ENCODE results near the gene EXTL2. TPM values are rescaled to one million over a fixed set of nuclear protein-coding genes. Genes with fewer than 3 reads are reported as not detected.
"Not testable (repeated sequence)": the region's sequence is repeated elsewhere in the genome, so short reads cannot be mapped to it uniquely, and the experiment has no call there.

Gene EXTL2
- total RNA-seq, 1 donor: 2.4 TPM

DNA sequence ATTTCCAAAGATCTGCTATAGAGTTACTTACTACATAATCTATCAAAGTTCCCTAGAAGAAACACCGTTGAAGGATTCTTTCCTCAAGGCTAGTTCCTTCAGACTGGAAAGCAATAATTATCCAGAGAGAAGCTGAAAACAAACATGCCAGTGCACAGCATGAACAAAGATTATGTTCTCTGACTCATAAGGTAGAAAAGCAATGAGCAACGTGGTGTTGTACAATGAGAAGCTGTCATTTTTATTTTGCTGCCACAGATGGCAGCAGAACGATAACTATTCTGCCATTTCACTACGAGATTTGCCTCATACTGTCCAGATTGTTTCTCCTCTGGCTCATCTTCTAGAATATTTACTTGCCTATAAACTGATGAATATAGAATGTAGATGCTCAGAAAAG, 10.7 kb downstream of the EXTL2 start:
- H3K4me3 ChIP-seq (ENCODE audit: low read length): no peak overlapping the region
- no peaks in the 10 kb centered on the region for H3K9me3 ChIP-seq (ENCODE audit: low read depth, low read length)
- no peaks in the 10 kb centered on the region for H3K27me3 ChIP-seq (ENCODE audit: insufficient read depth, low read length)
- peaks cover 8% of the 10 kb centered on the region for H3K4me1 ChIP-seq (ENCODE audit: insufficient read depth, low read length)

DNA sequence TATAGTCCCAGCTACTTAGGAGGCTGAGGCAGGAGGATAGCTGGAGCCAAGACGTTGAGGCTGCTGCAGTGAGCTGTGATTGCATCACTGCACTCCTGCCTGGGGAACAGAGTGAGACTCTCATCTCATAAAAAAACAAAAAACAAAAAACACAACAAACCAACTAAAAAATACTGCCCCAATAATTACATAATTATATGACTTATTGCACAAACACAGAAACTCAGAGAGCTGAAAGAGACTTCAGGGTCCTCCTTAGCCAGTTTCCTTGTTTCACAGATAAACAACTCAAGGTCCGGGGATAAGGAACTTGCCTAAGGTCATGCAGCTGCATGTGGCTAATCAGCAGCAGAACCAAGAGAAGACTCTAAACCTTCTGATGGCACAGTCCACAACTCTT, 11.9 kb downstream of the EXTL2 start:
- peaks cover 8% of the 10 kb centered on the region for H3K4me1 ChIP-seq (ENCODE audit: insufficient read depth, low read length)
- H3K27me3 ChIP-seq (ENCODE audit: insufficient read depth, low read length): no peaks in the 10 kb centered on the region
- no peak overlapping the region for H3K4me3 ChIP-seq (ENCODE audit: low read length)
- H3K9me3 ChIP-seq (ENCODE audit: low read depth, low read length): no peaks in the 10 kb centered on the region

- H3K27me3 ChIP-seq (ENCODE audit: insufficient read depth, low read length): no peaks in the 10 kb centered on the region
- no peaks in the 10 kb centered on the region for H3K9me3 ChIP-seq (ENCODE audit: low read depth, low read length)
- H3K4me1 ChIP-seq (ENCODE audit: insufficient read depth, low read length): peaks cover 8% of the 10 kb centered on the region
- no peak overlapping the region for H3K4me3 ChIP-seq (ENCODE audit: low read length)
Observed at GRCh38 chr1:100881687-100882086, 13.0 kb downstream of the EXTL2 start.

DNA sequence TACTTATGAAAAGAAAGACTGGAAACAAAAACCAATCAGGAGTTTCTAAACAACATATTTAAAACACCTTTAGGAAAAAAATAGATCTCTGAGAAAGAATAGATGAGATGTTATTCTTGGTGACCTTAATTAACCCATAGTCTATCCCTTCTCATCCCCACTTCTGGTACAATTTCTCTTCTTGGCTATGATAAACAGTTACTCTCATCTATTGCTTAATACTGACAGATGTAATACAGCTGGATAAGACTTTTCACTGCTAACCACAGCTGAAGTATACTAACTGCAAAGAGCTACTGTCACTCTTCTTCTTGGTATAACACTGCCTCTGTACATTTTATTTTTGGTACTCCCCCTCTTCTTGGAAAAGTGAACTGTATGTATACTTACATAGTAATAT, 15.2 kb downstream of the EXTL2 start:
- Histone ChIP-seq H3K9me3 (ENCODE audit: low read depth, low read length) (no peaks in the 10 kb centered on the region), H3K27me3 (ENCODE audit: insufficient read depth, low read length) (no peaks in the 10 kb centered on the region), H3K4me1 (ENCODE audit: insufficient read depth, low read length) (peaks cover 8% of the 10 kb centered on the region), H3K4me3 (ENCODE audit: low read length) (no peak overlapping the region)

DNA sequence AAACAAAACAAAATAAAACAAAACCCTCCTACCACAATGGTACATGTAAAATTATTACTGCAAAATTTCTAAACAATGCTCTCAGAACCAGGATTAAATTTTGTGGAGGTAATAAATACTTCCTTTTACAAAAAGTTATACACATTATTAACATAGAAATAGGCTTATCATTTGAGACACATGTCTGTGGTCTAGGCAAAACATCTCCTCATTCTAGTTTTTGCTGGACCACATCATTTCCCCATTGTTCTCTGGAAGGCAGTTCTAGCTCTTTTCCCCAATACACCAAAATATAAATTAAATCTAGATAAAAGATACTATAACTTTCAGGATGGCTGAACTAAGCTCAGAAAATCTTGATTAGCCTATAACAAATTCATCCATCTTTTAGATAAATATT, 18.4 kb downstream of the EXTL2 start:
- Histone ChIP-seq H3K4me1 (ENCODE audit: insufficient read depth, low read length) (no peaks in the 10 kb centered on the region), H3K27me3 (ENCODE audit: insufficient read depth, low read length) (no peaks in the 10 kb centered on the region), H3K9me3 (ENCODE audit: low read depth, low read length) (no peaks in the 10 kb centered on the region), H3K4me3 (ENCODE audit: low read length) (no peak overlapping the region)

- Histone ChIP-seq H3K4me1 (ENCODE audit: insufficient read depth, low read length) (no peaks in the 10 kb centered on the region), H3K9me3 (ENCODE audit: low read depth, low read length) (no peaks in the 10 kb centered on the region), H3K27me3 (ENCODE audit: insufficient read depth, low read length) (no peaks in the 10 kb centered on the region), H3K4me3 (ENCODE audit: low read length) (no peak overlapping the region)
Observed at GRCh38 chr1:100875228-100875627, 19.4 kb downstream of the EXTL2 start.

- no peak overlapping the region for H3K4me3 ChIP-seq (ENCODE audit: low read length)
- no peaks in the 10 kb centered on the region for H3K4me1 ChIP-seq (ENCODE audit: insufficient read depth, low read length)
- no peaks in the 10 kb centered on the region for H3K9me3 ChIP-seq (ENCODE audit: low read depth, low read length)
- H3K27me3 ChIP-seq (ENCODE audit: insufficient read depth, low read length): no peaks in the 10 kb centered on the region
Observed at GRCh38 chr1:100874433-100874832, 20.2 kb downstream of the EXTL2 start.

DNA sequence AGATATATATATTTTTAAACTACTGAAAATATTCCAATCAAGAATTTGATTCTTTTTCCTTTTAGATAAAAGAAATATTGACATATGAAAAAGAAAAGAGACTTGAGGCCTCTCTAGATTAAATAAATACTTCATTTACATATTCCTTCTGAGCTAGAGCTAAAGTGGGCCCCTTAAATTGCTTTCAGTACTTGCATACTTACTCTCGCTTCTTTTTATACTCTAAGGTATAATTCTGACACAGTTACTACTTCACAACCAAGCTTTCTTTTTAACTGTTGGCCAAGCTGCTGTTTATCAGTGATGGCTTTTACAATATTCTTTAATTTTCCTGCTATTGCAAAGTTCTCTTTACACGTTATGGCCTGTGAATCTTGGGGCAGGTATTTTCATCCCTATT, 24.6 kb downstream of the EXTL2 start:
- Histone ChIP-seq H3K27me3 (ENCODE audit: insufficient read depth, low read length) (no peaks in the 10 kb centered on the region), H3K4me3 (ENCODE audit: low read length) (no peak overlapping the region), H3K4me1 (ENCODE audit: insufficient read depth, low read length) (no peaks in the 10 kb centered on the region), H3K9me3 (ENCODE audit: low read depth, low read length) (no peaks in the 10 kb centered on the region)

DNA sequence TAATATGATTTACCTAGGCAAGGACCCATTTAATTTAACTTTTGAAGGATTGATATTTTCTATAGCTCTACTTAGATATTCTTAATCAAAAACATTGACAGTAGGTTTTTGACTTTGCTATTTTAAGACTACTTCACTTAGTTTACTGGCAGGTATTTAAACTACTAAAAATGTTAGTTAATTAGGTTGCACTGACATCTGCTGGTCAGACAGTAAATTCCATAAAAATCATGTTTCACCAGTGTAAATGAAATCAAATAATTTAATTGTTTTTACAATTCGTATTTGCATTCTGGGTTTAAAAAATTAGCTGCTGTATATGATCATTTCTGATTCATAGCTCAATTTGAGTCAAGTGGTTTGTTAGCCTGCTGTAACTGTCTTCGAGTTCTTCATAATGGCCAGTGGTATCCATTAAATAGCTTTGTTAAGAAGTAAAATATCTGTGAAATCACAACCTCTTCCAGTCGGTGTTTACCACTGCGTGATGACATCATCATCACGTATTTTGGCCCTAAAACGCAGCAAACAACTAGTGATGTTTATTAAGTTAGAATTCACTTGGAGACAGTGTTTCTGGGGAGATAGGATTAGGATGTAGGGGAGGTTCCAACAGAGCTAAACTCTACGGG, 26.2 kb downstream of the EXTL2 start:
- Histone ChIP-seq H3K4me1 (ENCODE audit: insufficient read depth, low read length) (no peaks in the 10 kb centered on the region), H3K27me3 (ENCODE audit: insufficient read depth, low read length) (no peaks in the 10 kb centered on the region), H3K9me3 (ENCODE audit: low read depth, low read length) (no peaks in the 10 kb centered on the region), H3K4me3 (ENCODE audit: low read length) (no peak overlapping the region)

DNA sequence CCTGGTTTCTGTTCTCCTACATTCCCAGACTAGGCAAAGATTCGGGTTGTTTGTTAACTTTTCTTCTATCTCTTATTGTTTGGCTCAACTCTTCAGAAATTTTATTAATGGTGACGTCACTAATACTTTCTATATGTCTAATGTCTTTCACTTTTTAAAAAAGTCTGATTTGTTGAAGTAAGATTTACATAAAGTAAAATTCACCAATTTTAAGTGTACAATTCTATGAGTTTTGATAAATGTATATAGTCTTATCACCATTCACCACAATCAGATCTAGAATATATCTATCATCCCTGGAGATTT, 27.8 kb downstream of the EXTL2 start:
- H3K9me3 ChIP-seq (ENCODE audit: low read depth, low read length): no peaks in the 10 kb centered on the region
- H3K27me3 ChIP-seq (ENCODE audit: insufficient read depth, low read length): no peaks in the 10 kb centered on the region
- no peak overlapping the region for H3K4me3 ChIP-seq (ENCODE audit: low read length)
- H3K4me1 ChIP-seq (ENCODE audit: insufficient read depth, low read length): no peaks in the 10 kb centered on the region

DNA sequence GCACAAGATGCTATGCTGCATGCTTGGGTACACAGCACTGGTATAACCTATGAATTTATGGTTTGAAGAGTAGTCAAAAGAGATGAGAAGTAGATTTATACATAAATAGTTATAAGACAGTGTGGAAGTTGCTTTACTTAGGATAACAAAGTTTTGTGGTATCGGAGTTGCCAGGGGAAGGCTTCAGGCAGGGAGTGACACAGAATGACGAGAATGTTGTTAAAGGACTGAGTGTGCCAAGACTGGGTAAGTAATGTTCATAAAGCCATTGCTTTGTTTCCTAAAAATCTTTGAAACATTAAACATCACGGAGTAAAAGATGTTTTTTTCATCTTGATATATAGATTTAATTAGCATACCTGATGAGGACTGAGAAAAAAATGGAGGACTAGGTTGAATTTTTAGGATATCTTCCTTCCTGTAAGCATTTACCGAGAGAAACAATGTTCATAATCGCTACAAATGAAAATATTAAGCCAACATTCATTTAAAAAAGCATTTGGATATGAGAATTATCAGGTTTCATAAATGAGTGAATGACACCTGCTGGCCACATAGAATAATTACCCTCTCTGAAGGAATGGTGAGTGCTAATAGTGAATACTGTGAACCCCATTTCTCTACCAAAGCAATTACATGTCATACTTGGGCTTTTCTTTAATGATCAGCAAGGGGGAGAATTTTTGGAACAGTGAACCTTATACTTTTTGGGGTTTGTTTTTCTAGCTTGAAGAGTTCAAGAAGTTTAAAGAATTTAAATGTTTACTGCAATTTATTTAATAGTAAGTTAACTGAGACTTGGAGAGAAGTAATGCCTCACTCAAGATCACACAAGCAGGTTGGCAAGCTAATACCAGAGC, 28.4 kb downstream of the EXTL2 start:
- H3K9me3 ChIP-seq (ENCODE audit: low read depth, low read length): no peaks in the 10 kb centered on the region
- H3K4me1 ChIP-seq (ENCODE audit: insufficient read depth, low read length): no peaks in the 10 kb centered on the region
- H3K27me3 ChIP-seq (ENCODE audit: insufficient read depth, low read length): no peaks in the 10 kb centered on the region
- H3K4me3 ChIP-seq (ENCODE audit: low read length): no peak overlapping the region

GRCh38 chr1:100862591-100862990, 32.1 kb downstream of the EXTL2 start:
- H3K4me1 ChIP-seq (ENCODE audit: insufficient read depth, low read length): no peaks in the 10 kb centered on the region
- H3K27me3 ChIP-seq (ENCODE audit: insufficient read depth, low read length): no peaks in the 10 kb centered on the region
- no peak overlapping the region for H3K4me3 ChIP-seq (ENCODE audit: low read length)
- H3K9me3 ChIP-seq (ENCODE audit: low read depth, low read length): no peaks in the 10 kb centered on the region

GRCh38 chr1:100861379-100861778, 33.3 kb downstream of the EXTL2 start:
- Histone ChIP-seq H3K9me3 (ENCODE audit: low read depth, low read length) (no peaks in the 10 kb centered on the region), H3K4me3 (ENCODE audit: low read length) (no peak overlapping the region), H3K4me1 (ENCODE audit: insufficient read depth, low read length) (no peaks in the 10 kb centered on the region), H3K27me3 (ENCODE audit: insufficient read depth, low read length) (no peaks in the 10 kb centered on the region)

GRCh38 chr1:100860397-100860991, 34.1 kb downstream of the EXTL2 start:
- Histone ChIP-seq H3K9me3 (ENCODE audit: low read depth, low read length) (no peaks in the 10 kb centered on the region), H3K27me3 (ENCODE audit: insufficient read depth, low read length) (no peaks in the 10 kb centered on the region)

GRCh38 chr1:100855116-100855515, 39.5 kb downstream of the EXTL2 start:
- not testable (repeated sequence) for H3K4me1 ChIP-seq (ENCODE audit: insufficient read depth, low read length); H3K27me3 ChIP-seq (ENCODE audit: insufficient read depth, low read length); H3K4me3 ChIP-seq (ENCODE audit: low read length)

More at GRCh38 chr1:100860397-100860991, 34.1 kb downstream of the EXTL2 start:
- no peaks in the 10 kb centered on the region for H3K4me1 ChIP-seq (ENCODE audit: insufficient read depth, low read length)
- H3K4me3 ChIP-seq (ENCODE audit: low read length): no peak overlapping the region

GRCh38 chr1:100852976-100853375, 41.7 kb downstream of the EXTL2 start:
- peaks cover 3% of the 10 kb centered on the region for H3K27me3 ChIP-seq (ENCODE audit: insufficient read depth, low read length)
- no peaks in the 10 kb centered on the region for H3K9me3 ChIP-seq (ENCODE audit: low read depth, low read length)
- H3K4me1 ChIP-seq (ENCODE audit: insufficient read depth, low read length): no peaks in the 10 kb centered on the region
- no peak overlapping the region for H3K4me3 ChIP-seq (ENCODE audit: low read length)

More at GRCh38 chr1:100855116-100855515, 39.5 kb downstream of the EXTL2 start:
- not testable (repeated sequence) for H3K9me3 ChIP-seq (ENCODE audit: low read depth, low read length)
